HG02571 (cell line): ENCODE measurements around the gene OSCP1.

Source experiments
- ATAC-seq: cut with Tn5 transposase; IDR thresholded peaks from one replicate; pipeline ENCODE4 v1.9.1; 2021; ENCODE audit warnings: mild to moderate bottlenecking, moderate library complexity; ENCODE audit not compliant: unreplicated experiment

Gene OSCP1

GRCh38 chr1:36408479-36408878 lies 41.8 kb downstream of the OSCP1 start:
- ATAC-seq: no peak

GRCh38 chr1:36406440-36406839 lies 43.8 kb downstream of the OSCP1 start:
- no peak for ATAC-seq

GRCh38 chr1:36402504-36402890 lies 47.8 kb downstream of the OSCP1 start:
- no peak for ATAC-seq

GRCh38 chr1:36401602-36402503 lies 48.4 kb downstream of the OSCP1 start:
- no peak for ATAC-seq

GRCh38 chr1:36400825-36401601 lies 49.2 kb downstream of the OSCP1 start:
- ATAC-seq: no peak

- ATAC-seq: no peak
Measured at GRCh38 chr1:36400514-36400824, 49.8 kb downstream of the OSCP1 start.

GRCh38 chr1:36398370-36398977 lies 51.8 kb downstream of the OSCP1 start:
- no peak for ATAC-seq

- ATAC-seq: peak; percentile 75
Measured at GRCh38 chr1:36397378-36398230, 52.6 kb downstream of the OSCP1 start, which contains the start of gene LSM10. Gene LSM10 (minus strand): TSS chr1:36397908. CDS start chr1:36394129, 3,779 bp downstream.

GRCh38 chr1:36397083-36397377 lies 53.2 kb downstream of the OSCP1 start:
- peak; percentile 23 for ATAC-seq

- ATAC-seq: no peak
Measured at GRCh38 chr1:36396359-36396758, 53.9 kb downstream of the OSCP1 start.

- no peak for ATAC-seq
Measured at GRCh38 chr1:36393686-36394085, 56.6 kb downstream of the OSCP1 start.

GRCh38 chr1:36392836-36393235 lies 57.4 kb downstream of the OSCP1 start:
- ATAC-seq: no peak

- no peak for ATAC-seq
Measured at GRCh38 chr1:36391271-36391670, 59.0 kb downstream of the OSCP1 start.

GRCh38 chr1:36390411-36390810 lies 59.8 kb downstream of the OSCP1 start:
- no peak for ATAC-seq

GRCh38 chr1:36389999-36390398 lies 60.3 kb downstream of the OSCP1 start:
- ATAC-seq: no peak

GRCh38 chr1:36389261-36389660 lies 61.0 kb downstream of the OSCP1 start:
- ATAC-seq: no peak

- ATAC-seq: no peak
Measured at GRCh38 chr1:36387141-36387949, 62.9 kb downstream of the OSCP1 start.

GRCh38 chr1:36386265-36387140 lies 63.7 kb downstream of the OSCP1 start:
- ATAC-seq: peak; percentile 34
